Activated gamma-delta T cell treated with anti-CD3 and anti-CD28 coated beads, Interleukin-2, amount 50 U/mL, for 16 hours (primary cell): ENCODE data around the gene RAPGEF1.
A peak's percentile ranks its signal among the peaks of the same experiment; 100 is the strongest.
"Not testable (repeated sequence)": the region's sequence is repeated elsewhere in the genome, so short reads cannot be mapped to it uniquely, and the experiment has no call there.

Source experiments
- DNase-seq: peaks from one replicate; pipeline ENCODE4 v3.0.0-alpha.2; 2020; ENCODE audit warnings: low read depth

RAPGEF1 gene, protein sequence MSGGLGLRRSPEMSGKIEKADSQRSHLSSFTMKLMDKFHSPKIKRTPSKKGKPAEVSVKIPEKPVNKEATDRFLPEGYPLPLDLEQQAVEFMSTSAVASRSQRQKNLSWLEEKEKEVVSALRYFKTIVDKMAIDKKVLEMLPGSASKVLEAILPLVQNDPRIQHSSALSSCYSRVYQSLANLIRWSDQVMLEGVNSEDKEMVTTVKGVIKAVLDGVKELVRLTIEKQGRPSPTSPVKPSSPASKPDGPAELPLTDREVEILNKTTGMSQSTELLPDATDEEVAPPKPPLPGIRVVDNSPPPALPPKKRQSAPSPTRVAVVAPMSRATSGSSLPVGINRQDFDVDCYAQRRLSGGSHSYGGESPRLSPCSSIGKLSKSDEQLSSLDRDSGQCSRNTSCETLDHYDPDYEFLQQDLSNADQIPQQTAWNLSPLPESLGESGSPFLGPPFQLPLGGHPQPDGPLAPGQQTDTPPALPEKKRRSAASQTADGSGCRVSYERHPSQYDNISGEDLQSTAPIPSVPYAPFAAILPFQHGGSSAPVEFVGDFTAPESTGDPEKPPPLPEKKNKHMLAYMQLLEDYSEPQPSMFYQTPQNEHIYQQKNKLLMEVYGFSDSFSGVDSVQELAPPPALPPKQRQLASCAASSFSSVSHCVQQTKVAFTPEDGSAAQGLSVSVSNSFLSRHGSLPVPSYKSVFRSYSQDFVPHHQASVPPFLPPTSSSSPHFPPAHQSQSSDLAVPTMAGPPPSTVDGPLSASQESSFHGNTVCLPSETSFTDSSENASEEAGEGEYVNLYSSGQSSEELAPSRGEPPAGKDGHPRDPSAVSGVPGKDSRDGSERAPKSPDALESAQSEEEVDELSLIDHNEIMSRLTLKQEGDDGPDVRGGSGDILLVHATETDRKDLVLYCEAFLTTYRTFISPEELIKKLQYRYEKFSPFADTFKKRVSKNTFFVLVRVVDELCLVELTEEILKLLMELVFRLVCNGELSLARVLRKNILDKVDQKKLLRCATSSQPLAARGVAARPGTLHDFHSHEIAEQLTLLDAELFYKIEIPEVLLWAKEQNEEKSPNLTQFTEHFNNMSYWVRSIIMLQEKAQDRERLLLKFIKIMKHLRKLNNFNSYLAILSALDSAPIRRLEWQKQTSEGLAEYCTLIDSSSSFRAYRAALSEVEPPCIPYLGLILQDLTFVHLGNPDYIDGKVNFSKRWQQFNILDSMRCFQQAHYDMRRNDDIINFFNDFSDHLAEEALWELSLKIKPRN (N-terminal part only)

DNA sequence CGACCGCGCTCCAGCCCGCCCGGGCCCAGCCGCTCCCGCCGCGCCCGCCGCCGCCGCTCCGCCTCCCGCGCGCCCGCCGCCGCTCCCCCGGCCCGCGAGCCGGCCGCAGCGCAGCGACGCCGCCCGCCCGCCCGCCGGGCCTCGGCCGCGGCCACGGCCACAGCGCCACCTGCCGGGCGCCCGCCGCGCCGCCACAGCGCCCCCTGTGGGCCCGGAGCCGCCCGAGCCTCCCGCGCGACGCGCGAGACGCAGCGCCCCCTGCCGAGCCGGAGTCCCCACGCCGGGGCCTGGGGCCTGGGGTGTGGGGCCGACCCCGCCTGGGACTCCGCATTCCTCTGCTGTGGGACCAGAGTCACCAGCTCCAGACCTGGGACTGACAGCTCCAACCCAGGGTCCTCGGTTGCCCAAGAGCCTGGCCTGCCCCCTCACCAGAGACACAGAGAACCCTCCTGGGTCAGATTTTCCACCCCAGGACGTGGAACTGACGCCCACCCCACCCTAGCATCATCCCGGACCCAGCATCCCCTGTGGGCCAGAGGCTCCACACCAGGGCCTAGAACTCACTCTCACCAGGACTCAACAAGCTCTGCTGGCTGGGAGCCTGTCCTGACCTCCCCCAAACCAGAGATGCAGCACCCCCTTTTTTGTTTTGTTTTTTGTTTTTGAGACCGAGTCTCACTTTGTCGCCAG, at the start of gene RAPGEF1:
Gene RAPGEF1, minus strand, starts transcription at position 118 of the 690 bp plus-strand sequence. CDS start 246 bp downstream, outside the sequence.
- DNase-seq, result peak; percentile 77

DNA sequence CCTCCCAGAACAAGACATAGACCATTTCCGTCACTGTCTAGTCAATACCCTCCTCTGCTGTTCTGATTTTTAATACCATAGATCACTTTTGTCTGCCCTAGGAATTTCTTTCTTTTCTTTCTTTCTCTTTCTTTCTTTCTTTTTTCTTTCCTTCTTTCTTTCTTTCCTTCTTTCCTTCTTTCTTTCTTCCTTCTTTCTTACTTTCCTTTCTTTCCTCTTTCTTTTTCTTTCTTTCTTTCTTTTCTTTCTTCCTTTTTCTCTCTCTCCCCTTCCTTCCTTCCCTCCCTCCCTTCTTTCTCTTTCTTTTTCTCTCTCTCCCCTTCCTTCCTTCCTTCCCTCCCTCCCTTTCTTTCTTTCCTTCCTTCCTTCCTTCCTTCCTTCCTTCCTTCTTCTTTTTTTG, 49.0 kb upstream of the RAPGEF1 start:
- DNase-seq, result no peak

DNA sequence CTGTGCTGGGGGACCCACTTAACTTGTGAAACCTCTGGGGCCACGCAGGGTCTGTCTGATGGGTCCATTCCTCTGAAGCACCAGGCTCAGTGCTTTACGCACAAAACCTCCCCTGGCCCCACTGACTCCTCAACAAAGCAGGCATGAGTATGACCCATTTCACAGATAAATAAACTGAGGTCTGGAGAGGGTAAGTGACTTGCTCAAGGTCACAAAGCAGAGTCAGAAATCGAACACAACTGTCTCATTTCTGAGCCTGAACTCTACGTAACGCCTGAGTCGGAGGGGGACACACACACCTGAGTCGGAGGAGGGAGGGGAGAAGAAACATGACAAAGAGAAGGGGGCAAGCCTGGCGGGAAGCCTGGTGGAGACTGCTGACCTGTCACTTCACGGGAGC, 48.0 kb upstream of the RAPGEF1 start:
- no peak for DNase-seq

DNA sequence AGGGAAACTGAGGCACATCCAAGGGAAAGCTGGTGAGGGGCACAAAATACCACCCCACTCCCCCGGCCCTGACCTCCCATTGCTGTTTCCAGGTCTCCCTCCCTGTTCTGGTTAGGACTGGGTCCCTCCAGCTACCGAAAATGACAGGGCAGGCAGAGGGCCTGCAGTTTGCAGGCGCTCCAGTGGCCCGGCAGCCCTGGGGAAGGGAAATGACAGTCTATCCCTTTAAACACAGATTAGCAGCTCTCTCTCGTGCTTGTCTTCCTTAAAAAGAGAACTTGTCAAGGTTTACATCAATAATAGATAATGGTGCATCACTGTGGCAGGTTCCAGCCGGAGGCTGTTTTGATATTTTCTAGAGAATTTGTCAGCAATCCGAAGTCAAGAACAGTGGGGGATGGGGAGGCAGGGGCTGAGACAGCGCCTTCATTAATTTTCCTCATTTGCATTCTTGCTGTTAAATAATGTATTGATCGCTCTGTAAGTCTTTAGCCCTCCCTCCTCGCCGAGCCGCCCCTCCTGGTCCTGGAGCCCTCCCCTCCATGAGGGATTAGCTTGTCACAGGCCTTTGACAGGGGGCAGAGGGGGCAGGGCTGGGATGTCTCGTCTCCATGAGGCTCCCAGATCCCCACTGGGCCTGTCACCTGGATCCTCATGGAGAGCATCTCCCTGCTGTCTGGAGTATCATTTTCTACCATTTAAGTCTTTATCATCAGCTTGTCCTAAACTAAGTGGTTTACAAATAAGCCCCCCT, 45.0 kb upstream of the RAPGEF1 start:
- no peak for DNase-seq

DNA sequence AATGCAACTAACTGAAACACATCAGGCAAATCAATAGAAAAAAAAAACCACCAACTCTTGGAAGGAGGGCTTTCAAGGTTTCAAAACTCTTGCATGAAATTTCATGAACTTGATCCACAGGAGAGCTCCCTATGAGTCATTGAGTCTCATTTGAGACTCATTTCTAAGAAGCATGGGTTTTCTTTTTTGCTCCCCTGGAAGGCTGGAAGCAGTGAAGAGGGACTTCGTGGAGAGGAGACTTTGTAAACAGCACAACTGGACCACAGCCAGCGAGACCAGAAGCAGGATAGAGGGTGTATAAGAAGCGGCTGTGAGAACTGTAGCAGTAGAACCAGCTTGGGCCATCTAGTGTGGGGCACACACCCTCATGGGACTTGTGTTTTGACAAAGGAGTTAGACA, 41.2 kb upstream of the RAPGEF1 start:
- no peak for DNase-seq

DNA sequence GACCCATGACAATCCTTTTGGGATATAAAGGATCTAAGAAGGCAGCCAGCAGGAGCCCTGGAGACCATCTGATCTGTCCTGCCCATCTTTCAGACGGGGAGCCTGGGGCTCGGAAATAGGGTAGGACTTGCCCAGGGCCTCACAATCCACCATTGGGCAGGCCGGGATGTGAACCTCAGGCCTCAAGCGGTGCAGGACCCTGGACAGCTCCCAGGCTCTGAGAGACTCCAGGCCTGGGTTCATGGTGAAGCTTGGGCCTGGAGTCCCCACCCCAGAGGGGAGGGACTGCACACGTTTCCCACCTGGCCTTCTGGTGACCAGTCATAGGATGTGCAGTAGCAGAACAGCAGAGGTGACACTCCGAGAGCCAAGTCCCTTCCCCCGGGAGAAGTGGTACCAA, 36.6 kb upstream of the RAPGEF1 start:
- DNase-seq, result no peak

DNA sequence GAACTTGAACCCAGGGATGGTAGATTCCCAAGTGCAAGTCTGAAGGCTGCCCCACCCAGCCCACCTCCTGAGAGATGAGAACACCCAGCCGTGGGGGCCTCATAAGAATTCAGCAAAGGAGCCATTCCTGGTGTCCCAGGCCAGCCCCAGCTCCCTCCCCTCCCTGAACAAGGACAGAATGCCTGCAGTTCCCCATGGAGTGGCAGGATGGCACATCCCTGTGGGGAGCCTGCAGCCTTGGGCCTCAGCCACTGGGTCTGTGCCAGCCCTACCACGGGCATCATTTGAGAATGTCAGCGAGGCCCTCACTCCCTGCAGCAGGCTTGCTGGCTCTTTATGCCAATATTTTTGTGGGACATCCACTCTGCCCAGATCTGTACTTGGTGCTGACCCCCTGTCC, 36.2 kb upstream of the RAPGEF1 start:
- DNase-seq, result no peak

DNA sequence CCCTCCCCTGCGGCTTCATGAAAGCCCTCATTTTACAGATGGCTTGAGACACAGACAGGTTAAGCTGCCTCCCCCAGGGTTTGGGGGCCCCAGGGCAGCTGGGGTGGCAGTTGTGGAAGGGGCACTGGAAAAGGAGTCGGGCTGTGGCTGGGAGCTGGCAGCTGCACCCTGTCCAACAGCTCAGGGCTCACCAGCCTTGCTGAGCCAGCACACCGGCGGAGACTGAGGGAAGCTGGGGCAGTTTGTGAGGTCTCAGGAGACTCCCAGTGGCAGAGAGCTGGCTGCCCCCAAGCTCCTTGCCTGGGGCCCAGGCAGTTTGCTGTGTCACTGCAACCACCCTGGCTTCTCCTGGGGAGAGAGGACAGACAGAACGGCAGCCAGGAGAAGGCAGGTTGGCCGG, 34.8 kb upstream of the RAPGEF1 start:
- DNase-seq, result no peak

DNA sequence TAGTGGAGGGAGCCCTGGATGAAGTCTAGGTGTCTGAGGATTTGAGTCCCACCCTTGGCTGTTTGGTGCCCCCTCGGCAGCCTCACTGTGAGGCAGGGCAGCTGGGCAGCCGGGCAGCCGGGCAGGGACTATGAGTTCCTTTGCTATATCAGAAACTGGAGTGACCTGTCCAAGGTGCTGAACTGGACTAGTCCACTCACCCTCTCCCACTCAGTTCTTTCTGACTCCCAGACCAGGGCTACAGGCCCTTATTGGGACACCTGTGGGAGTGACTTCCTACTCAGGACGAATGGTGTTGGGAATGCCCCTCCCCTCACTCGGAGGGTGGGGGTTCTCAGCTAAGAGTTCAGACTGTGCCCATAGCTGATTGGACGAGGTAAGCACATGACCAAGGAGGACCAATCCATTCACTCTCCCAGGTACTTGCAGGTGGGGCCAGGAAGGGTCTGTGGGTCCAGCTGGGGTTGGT, 34.1 kb upstream of the RAPGEF1 start:
- peak; percentile 12 for DNase-seq

DNA sequence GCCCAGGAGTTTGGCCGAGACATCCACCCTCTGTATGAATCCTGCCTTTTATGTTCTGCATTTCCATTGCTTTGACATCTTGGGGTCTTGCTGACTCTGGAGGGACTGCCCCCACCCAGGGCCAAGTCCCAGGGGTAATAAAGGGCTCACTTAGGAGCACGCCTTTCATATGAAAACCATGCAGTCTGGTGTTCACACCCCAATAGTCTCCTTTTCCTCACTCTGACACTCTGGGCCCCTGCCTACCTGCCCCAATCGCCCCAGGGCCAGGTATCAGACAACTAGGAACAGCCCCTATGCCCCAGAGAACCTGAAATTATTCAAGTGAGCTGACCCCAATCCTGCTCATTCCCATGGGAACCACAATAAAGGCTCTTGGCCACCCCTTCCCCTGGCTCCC, 33.1 kb upstream of the RAPGEF1 start:
- no peak for DNase-seq

DNA sequence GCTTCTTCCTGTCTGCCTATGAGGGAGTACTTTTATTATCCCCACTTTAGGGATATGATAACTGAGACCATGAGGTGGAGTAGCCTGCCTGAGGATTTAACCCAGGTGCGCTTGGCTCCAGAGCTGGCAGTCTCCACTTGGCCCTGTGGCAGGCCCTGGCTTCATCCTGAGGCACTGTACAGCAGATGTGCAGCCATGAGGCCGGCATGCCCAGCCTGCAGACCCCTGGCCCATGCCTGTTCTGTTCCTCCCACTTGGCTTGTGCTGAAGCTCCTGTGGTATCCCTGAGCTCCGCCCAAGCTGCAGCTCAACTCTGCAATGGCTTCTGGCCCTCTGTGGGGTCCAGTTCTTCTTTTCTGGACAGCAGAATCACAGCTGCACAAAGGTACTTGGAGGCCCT, 31.8 kb upstream of the RAPGEF1 start:
- DNase-seq, result no peak

DNA sequence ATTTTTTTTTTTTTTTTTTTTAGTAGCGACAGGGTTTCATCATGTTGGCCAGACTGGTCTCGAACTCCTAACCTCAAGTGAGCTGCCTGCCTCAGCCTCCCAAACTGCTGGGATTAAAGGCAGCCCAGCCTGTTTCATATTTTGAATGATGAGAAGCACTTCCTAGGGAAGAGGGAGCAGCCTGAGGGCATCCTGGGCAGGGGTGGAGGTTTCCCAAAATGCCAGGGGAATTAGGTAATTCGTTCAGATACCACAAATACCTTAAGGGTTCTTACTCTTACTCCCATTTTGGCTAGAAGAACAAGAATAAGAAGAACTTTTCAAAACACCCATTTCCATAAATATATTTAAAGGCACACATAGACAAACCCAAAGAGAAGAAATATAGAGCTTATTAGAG, 29.5 kb upstream of the RAPGEF1 start:
- DNase-seq, result no peak

DNA sequence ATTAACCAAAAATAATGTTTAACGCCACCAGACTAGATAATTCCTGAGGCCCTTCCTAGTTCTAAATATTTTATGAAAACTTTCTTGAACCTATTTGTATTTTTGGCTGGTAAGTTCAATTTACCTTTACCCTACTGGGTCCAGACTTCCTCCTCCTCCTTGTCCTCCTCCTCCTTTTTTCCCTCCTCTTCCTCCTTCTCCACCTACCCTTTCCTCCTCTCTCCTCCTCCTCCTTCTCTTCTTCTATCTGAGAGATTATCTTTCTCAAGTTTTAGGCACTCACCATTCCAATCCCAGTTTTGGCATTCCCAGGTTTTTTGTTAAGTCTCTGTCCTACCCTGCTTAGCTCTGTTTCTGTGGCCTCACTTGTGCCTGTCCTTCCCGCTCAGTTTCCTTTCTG, 24.7 kb upstream of the RAPGEF1 start:
- no peak for DNase-seq

DNA sequence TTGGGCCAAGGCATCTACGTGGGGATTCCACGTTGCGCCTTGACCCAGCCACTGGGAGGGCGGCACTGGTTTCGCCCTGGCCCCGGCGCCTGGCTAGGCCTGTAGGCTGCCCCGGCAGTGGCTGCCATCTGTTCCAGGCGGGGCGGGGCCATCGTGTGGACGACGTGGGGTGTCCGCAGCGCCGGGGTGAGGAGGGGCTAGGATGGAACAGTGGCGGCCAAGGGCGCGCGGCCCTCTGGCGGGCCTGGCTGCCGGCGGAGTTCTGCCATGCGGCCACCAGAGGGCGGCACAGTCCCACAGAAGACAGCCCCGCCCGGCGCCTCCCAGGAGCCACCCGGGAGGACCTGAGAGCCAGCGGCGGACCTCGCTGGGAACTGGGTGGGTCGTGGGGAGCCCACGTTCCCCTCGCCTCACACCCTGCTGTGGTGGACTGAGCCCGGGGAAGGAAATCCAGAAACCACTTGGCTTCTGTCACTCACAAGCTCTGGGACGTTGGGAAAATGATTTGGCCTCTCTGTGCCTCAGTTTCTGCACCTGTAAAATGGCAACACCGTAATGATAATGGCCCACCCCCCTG, 22.6 kb upstream of the RAPGEF1 start:
- peak; percentile 62 for DNase-seq

DNA sequence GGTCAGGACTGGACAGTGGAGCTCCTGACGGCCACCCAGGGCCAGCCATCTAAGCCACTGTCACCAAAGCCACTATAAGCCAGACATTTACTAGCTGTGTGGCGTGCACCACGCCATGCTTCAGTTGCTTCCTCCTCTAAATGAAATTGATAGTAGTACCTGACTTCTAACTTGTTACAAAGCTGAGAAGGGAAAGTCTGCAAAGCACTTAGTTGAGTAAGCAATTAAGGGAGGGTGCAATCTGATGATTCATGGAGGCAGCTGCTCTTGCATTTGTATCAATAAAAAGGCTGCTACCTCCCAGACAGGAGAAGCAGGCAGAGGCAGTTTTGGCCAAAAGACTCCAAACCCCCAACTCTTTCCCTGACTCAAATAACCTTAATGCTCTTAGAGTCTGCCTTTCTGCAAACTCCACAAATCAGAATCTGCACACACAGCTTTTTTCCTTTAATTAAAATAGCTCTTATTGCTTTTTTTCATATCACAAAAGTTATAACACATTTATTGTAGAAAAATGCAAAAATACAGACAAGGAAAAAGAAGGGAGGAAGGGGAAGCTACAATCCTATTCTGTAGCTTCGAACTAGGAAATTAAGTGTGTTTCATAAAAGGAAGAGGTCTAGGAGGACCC, 19.3 kb upstream of the RAPGEF1 start:
- DNase-seq, result no peak

DNA sequence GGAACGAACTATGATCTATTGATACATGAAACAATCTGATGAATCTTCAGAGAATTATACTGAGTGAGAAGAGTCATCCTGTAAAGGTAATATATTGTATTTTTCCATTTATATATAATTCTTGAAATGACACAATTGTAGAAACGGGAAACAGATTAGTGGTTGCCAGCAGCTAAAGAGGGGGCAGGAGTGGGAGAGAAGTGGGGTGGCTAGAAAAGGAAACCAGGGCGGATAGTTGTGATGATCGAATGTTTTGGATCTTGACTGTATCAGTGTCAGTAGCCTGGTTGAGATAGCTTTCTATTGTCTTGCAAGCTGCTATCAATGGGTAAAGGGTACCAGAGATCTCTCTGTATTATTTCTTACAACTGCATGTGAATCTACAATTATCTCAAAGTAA, 17.7 kb upstream of the RAPGEF1 start:
- DNase-seq, result no peak

DNA sequence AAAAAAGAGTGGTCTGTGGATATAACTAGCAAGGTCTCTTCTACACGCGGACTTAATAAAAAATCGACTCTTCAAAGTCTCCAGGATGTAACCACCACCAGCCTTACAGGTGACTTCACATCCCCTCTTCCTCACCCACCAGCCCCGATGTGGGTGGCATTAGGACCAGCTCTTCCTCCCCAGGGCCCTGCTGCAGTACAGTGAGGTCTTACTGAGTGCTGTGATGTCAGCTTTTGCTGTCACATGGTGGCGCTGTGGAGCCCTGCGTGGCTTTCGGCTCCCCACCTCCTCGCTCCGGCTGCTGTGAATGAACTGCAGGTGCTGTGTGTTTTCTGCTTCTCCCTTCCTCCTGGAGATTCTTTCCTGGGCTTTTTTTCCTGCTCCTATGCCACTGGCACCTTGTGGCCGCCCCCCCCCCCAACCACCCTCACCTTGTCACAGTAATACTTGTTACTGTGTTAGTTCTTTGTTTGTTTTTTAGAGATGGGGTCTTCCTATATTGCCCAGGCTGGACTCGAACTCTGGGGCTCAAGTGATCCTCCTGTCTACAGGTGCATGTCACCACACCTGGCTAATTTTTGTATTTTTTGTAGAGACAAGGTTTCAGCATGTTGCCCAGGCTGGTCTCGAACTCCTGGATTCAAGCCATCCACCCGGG, 15.8 kb upstream of the RAPGEF1 start:
- peak; percentile 79 for DNase-seq

DNA sequence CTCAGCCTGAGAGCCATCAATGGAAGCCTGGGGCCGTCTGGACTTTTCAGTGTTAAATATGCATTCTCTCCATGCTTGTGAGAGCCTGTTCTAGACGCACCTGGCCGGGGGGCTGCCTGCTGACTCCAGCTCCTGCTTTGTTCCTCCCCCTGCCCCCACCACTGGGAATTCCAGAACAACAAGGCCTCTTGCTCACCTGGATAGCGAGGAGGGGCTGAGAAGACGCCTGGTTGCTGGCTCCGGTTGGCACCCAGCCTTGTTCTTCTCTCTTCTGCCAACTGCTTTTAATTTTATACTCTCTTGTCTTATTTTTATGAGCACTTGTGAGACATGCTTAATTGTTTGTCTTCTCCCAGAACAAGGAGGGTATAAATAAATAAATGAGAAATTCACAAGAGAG, 15.0 kb upstream of the RAPGEF1 start:
- no peak for DNase-seq

DNA sequence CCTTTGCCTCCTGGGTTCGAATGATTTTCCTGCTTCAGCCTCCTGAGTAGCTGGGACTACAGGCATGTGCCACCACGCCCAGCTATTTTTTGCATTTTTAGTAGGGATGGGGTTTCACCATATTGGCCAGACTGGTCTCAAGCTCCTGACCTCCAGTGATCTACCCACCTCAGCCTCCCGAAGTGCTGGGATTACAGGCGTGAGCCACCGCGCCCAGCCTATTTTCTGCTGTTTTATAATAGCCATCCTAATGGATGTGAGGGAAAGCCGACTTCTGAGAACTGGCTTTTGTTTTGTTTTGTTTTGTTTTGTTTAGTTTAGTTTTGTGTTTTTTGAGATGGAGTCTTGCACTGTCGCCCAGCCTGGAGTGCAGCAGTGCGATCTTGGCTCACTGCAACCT, 13.9 kb upstream of the RAPGEF1 start:
- not testable (repeated sequence) for DNase-seq
